GM21825 (cell line): ENCODE measurements around the gene SNRNP25.

ENCODE experiments used
- ATAC-seq: cut with Tn5 transposase; IDR thresholded peaks from one replicate; pipeline ENCODE4 v1.9.1; 2021; ENCODE audit warnings: mild to moderate bottlenecking, moderate library complexity; ENCODE audit not compliant: unreplicated experiment

The SNRNP25 gene

DNA sequence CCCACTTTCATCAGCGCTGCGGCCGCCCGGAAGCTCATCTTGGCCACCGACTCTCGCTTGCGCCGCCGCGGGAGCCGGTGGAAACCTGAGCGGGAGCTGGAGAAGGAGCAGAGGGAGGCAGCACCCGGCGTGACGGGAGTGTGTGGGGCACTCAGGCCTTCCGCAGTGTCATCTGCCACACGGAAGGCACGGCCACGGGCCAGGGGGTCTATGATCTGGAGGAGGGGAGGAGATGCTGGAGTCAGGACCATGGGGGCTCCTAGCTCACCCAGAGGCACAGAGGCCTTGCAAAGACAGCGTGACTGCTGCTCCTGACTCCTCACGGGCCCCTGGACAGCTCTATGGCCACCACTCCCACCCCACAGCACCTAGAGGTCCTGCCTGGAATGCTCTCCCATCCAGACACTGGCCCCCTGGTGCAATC, 9.4 kb downstream of the SNRNP25 start:
- no peak for ATAC-seq

DNA sequence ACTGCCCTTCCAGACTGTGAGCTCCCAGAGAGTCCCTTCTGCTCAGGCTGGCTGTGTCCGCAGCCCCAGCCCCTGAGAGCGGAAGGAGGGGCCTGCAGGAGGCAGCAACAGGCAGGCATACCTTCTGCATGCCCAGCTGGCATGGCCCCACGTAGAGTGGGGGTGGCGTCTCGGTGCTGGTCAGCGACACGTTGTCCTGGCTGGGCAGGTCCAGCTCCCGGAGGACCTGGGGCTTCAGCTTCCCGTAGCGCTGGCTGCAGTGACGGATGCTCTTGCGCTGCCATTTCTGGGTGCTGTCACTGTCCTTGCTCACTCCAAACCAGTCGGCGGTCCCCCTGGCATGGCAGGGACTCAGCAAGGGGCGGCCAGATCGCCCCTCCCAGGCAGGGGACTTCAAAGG, 9.8 kb downstream of the SNRNP25 start:
- no peak for ATAC-seq

GRCh38 chr16:63998-64913, 10.6 kb downstream of the SNRNP25 start:
- no peak for ATAC-seq

GRCh38 chr16:64914-65255, 11.3 kb downstream of the SNRNP25 start:
- ATAC-seq = no peak

DNA sequence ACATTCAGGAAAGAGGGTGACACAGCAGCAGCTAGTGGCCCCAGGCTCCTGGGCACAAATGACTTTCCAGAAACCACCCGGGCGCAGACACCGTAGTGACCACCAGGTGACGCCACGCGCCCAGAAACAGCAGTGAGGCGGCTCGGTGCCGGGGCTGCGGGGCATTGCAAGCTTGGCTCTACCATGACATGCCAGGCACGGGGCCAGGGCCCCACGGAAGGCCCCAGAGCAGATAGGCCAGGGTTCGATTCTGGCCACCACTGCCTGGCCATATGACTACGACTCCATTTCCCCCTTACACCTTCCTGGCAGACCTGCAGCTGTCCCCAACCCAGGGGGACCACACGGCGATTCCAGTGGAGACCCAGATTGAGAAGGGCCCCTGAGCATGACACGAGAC, 12.1 kb downstream of the SNRNP25 start:
- ATAC-seq = no peak

GRCh38 chr16:66309-67182, 12.9 kb downstream of the SNRNP25 start:
- no peak for ATAC-seq

DNA sequence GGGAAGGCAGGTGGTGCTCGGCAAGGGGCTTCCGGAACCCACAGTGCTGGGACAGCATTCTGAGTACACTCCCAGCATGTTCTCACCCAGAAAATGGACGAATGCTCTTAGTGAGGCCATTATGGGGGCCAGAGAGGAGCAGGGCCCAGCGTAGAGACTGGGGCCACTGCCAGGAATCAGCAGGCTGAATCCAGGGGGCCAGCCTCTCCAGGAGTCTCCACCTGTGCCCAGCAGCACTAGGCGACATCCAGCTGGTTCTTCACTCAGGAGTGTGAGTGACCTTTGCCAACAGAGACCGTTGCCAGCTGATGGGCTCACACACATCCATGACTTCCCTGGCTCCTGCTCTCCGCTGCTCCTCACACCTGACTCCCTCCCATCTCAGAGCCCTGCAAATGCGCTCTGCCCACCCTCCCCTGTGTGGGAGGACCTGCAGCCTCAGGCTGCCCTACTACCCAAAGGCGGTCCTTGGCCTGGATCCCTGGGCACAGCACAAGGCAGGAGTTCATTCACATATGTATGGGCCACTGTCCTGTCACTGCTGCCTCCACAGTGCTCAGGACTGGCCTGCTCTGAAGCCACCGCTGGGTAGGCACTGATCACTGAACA, 13.7 kb downstream of the SNRNP25 start:
- ATAC-seq = no peak

GRCh38 chr16:67884-68789, 14.5 kb downstream of the SNRNP25 start:
- no peak for ATAC-seq

DNA sequence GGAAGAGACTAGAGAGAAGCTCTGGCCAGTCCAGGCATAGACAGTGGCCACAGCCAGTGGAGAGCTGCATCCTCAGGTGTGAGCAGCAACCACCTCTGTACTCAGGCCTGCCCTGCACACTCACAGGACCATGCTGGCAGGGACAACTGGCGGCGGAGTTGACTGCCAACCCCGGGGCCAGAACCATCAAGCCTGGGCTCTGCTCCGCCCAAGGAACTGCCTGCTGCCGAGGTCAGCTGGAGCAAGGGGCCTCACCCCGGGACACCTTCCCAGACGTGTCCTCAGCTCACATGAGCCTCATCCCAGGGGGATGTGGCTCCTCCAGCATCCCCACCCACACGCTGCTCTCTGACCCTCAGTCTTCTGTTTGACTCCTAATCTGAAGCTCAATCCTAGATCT, 15.6 kb downstream of the SNRNP25 start:
- no peak for ATAC-seq

GRCh38 chr16:71210-71539, 17.5 kb downstream of the SNRNP25 start:
- no peak for ATAC-seq

DNA sequence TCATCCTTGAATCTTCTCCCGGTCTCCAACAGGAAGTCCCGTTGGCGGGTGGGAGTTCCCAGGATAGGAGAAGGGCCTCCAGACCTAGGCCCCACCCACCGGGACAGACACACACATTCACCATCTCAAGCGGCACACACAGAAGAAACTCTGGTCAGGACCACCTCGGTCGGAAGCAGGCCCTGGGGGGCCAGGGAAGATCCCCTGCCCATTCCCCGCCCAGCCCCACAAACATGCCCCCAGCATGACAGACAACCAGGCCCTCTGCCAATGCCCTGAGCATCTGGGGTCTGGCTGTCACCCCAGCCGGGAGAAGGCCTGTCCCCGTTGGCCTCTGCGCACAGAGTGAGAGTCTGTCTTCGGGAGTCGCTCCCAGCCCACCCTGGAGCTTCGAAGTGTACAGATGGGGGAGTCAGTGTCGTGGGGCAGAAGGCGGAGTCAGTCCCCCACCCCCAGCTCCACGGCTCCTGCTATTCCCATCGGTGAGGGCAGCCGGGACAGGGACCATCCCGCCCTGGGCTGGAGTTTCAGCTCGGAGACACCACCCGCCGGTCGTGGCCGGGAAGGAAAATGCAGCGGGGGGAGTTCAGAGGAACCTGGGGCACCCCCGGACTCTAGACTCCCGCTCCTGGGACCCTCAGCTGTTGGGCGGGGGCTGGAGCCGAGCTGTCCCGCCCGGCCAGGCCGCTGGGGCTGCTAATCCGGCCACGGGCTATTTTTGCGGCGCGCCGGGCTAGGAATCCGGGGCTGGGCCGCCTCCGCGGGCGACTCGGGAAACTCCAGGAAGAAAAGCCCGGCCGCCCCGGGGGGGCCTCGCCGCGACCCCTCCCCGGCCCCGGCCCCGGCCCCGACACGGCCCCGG, 18.1 kb downstream of the SNRNP25 start:
- no peak for ATAC-seq

DNA sequence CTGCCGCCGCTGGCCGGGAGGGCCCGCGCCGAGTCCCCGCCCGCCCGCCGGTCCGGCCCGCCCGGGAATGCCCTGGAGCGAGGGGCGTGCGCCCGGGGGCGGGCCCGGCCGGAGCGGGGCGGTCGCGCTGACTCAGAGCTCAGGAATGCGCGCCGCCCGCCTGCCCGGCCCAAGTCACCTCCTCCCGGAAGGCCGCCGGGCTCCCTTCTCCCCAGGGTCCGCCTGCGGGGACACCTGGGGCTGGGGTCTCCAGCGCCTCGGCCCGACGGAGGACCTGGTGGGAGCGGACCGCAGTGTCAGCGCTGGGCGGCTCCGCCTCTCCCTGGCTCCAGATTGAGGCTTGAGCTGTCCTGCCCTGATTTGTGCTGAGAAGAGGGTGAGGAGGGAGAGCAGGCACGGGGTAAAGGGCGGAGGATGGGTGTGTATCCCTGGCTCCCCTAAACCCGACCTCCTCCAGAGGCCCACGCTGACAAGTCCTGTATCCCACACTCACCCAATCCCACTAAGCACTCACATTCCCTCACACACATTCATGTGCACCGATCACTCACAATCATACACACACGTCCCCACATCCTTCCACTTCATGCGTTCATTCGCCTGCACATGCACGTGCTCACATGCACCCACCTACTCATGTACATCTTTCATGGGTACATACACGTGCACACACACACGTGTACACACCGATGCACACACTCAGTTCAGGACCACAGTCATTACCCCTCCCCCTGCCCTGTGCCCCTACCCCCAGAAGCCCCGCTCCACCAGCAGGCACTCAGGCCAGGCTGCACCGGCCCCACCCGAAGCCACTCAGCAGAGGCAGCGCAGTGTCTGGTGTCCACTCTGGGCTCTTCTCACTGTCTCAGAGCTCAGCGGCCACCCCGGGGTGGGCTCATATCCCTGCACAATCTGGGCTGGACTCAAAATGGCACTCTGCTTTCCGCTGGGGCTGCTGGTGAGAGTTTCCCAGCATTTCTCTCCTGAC, 19.2 kb downstream of the SNRNP25 start, which contains the start of gene RHBDF1:
RHBDF1 (minus strand) TSS at position 71 of the 988 bp plus-strand sequence. CDS start 7,616 bp downstream, outside the sequence.
- no peak for ATAC-seq

GRCh38 chr16:74051-74746, 20.6 kb downstream of the SNRNP25 start:
- no peak for ATAC-seq

DNA sequence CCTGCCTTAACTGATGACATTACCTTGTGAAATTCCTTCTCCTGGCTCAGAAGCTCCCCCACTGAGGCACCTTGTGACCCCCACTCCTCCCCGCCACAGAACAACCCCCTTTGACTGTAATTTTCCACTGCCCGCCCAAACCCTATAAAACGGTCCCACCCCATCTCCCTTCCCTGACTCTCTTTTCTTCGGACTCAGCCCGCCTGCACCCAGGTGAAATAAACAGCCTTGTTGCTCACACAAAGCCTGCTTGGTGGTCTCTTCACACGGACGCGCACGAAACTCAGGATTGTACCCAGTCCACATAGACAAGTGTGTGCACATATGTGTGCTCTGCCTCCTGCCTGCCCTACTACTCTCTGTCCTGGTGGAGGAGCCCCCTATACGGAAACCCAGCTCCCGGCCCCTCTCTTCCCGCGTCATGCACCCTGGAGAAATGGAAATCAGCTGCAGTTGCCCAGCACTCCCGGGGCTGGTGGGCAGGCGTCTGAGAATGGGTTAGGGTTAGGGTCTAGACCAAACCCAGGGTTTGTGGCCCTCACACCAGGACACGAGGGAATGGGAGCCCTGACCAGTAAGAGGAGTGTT, 21.2 kb downstream of the SNRNP25 start:
- ATAC-seq = no peak

- ATAC-seq = no peak
Measured at GRCh38 chr16:75580-76501, 22.2 kb downstream of the SNRNP25 start.

DNA sequence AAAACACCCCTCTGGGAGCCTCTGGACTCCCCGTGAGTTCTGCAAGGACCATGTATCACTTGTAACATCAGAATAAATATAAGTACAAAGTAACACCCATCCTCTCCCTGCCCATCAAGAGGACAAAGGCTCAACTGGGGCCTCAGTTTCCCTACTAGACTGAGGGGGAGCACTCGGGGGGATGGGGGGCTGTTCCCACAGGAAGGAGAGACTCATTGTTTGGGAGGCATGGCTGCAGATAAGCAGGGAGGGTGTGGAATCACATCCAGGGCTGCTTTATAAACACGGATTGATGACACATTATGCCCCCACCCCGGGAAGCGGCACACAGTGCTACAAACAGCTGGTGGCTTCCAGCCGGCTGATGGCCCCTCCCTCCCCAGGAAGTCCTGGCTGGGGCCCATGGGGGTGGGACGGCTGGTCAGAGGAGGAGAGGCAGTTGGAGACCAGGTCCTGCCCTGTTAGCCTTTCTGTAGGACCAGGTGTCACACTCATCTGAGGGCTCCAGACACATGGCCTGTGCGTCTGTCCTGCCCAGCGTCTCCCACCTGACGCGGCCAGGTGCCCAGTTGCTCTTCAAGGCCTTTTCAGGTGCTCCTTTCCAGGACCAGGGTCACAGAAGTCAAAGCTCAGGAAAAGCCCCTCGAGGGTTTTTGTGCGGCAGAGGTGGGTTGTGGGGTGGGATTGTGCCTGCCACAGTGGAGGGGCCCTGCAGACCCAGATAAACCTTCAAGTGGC, 23.1 kb downstream of the SNRNP25 start:
- ATAC-seq = no peak
